ENCODE measurements around the gene LIFR.
A peak's percentile ranks its signal among the peaks of the same experiment; 100 is the strongest.

The LIFR gene

GRCh38 chr5:38463634-38464521, 92.6 kb downstream of the LIFR start:
- no peak for DNase-seq

GRCh38 chr5:38462976-38463633, 93.3 kb downstream of the LIFR start:
- DNase-seq = no peak

GRCh38 chr5:38458174-38458573, 98.3 kb downstream of the LIFR start:
- no peak for DNase-seq

DNA sequence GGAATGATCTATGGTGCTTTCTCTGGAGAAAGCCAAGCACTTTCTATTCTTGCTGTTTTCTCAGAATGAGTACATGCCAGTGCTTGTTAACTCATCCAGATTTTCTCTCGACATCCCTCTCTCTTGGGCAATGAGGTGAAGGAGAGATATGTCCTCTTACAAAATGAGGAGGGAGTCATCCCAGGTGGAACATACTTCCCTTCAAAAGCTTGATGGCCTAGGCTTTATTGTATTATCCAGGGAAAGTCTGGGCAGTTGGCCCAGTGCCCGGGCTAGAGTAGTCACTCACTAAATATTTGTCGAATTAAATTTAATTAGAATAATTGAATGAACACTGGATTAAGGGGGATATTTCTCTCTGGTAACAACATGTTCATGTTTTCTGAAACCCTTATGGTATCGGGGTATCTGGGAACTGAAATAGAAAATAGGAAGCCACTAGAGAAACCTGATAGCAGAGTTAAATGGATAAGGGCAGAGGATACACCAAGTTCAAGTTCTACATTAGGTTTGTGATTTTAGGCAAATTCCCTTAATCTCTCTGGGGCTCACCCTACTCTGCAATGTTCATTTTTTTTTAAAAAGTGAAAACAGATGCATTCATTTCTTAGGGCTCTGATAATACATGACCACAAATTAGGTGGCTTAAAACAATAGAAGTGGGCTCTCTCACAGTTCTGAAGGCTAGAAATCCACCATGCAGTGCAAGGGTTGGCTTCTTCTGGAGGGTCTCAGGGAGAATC, 99.6 kb downstream of the LIFR start:
- no peak for DNase-seq

DNA sequence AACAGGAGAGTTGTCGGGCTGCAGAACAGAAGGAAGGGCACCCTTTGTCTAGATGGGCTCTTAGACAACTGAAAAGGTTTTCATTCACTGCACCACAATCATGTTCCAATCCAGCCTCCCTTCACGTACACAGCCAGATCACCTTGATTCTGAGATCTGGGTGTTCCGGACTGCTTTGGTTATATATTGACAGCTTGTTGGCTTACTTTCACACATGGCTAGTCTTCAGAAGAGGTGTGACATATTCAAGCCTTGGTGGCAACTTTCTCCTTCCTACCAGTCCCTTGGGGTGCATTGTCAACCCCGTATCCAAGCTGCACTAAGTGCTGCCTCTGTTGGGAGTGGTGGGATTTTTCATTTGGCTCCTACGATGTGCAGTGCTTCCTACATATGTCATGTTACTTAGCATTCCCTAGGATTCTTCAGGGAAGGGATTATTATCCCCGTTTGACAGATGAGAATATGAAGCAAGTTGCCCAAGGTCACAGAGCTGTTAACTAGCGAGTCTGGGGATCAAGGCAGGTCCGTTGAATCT, 100.6 kb downstream of the LIFR start:
- no peak for DNase-seq

GRCh38 chr5:38453921-38454320, 102.5 kb downstream of the LIFR start:
- no peak for DNase-seq

DNA sequence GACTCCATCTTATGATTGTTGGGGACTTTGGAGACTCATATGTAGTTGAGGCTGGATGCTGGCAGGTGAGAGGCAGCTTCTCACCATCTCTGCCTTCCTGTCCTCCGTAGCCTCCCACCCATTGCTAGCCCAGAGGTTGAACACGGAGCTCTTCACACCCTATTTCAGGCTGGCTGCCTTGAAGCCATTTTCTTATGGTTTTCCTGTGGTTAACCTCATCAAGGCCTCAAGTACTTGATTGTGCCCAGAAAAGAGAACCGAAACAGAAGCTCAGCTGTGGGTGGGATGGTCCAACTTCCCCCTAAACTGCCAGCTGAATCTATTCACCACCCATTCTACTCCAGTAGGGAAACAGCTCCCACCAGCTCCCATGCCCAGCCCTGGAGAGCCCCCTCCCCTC, 102.9 kb downstream of the LIFR start:
- DNase-seq = no peak

- DNase-seq = no peak
Measured at GRCh38 chr5:38452201-38452600, 104.2 kb downstream of the LIFR start.

GRCh38 chr5:38451074-38451725, 105.2 kb downstream of the LIFR start:
- no peak for DNase-seq

DNA sequence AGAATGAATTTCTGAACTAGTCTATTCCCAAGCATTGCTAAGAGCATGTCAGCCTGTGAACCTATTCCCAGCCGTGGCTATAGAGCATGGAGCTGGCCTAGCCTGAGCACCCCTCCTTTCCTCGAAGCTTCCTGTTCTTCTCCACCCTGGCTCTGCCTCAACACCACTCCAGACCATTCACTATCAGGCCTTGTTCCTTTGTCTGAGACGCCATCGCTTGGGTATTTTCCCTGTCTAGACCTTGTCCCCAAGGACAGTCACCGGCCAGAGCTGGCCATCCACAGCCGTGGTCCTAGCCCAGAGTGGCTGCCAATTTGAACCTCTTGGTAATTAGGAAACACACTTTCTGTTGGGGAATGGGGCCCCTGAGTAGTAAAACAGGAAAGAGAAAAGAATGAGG, 105.8 kb downstream of the LIFR start:
- DNase-seq = no peak

GRCh38 chr5:38448568-38449350, 107.7 kb downstream of the LIFR start:
- no peak for DNase-seq

DNA sequence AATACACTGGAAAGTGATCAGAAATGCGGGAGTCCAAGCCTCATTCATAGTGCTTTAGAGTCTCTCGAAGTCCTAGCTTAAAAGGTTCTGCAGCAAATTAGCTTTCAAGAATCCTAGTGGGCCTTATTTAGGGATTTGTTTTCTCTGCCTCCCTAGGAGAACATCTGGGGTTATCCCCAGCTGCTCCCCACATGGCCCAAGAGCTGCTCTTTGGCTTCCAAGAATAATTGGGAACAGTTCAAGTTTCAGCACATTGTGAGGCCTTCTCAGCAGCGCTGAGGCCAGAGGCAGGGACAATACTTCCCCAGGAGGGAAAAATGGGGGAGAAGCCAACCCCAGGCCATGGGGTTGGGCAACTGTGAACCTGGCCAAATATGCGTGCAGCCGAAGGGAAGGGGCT, 108.7 kb downstream of the LIFR start:
- DNase-seq = no peak

- no peak for DNase-seq
Measured at GRCh38 chr5:38447056-38447455, 109.4 kb downstream of the LIFR start.

DNA sequence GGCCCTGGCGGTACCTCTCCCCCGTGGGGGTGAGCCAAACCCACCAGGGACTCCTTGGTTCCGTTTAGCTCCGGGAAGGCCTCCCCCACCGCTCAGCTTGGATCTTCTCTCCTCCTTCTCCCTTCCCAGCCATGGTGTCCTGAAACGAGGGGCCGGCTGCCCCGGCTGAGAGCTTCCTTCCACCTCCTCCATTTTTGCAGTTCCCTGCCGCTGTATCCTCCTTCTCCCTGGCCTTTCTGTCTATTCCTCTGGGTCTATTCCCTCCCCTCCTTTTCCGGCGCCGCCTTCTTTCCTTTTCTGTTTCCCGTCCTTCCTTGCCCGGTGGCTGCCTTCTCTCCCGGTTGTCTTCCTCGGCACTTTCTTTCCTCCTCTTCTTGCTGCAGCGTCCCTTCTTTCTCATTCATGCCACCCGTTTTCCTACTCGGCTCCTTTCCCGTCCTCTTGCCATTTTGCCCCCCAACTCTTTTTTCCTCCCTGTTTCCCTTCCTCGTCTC, 110.4 kb downstream of the LIFR start:
- DNase-seq = no peak

DNA sequence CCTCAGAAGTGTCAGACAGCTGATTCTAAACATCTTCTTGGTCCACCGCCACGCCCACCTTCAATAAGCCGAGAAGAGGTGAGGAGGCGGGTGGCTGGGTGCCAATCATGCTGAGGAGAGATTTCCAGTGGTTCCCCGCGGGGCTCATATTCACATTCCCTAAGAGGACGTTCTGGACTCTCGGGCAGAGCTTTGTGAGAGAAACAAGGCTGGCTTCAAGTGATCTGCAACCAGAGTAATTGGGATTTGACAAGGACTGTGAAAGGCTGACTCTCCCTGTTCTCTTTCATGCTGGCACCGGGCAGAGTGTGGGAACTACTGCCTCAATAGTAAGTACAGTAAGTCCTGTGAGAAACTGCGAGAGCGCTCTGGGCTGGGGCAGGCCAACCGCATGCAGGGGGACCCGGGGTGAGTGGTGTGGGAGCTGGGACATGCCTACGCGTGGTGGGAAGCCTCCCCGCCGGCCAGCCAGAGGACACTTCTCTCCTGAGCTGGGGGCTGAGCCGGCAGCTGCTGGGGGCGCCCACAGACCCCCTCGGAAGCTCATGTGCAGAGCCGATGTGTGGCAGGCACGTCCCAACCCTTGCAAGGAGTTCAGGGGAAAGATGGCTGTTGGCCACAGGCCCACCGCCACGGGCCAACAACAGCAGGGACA, 110.9 kb downstream of the LIFR start:
- no peak for DNase-seq

DNA sequence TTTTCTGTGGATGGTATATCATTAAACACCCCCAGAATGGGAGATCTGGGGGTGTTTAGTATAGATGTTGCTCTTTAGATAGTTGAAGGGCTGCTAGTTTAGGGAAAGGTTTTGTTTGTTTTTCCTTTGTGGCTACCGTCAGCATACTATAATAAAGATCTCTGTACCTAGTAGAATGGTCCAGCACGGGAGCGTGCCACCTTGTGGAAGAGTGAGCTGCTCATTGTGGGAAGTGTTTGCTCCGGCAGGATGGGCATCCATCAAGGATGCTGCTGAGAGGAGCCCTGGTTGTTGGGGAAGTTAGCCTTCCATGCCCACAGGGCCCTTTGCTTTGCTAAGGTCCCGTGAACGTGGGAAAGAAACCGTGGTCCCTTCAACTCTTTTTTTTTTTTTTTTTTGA, 113.1 kb downstream of the LIFR start:
- no peak for DNase-seq

GRCh38 chr5:38442247-38442573, 114.2 kb downstream of the LIFR start:
- DNase-seq = no peak

- peak; percentile 90 for DNase-seq
Measured at GRCh38 chr5:38441453-38442246, 114.8 kb downstream of the LIFR start.

- no peak for DNase-seq
Measured at GRCh38 chr5:38438757-38439156, 117.7 kb downstream of the LIFR start.

- no peak for DNase-seq
Measured at GRCh38 chr5:38434966-38435705, 121.3 kb downstream of the LIFR start.
